HG02852 (cell line): Measurements from ENCODE around the gene DLG2.

Experiments used
- ATAC-seq: cut with Tn5 transposase; IDR thresholded peaks from one replicate; pipeline ENCODE4 v1.9.1; 2021; ENCODE audit warnings: mild to moderate bottlenecking, moderate library complexity; ENCODE audit not compliant: unreplicated experiment

DLG2 gene

DNA sequence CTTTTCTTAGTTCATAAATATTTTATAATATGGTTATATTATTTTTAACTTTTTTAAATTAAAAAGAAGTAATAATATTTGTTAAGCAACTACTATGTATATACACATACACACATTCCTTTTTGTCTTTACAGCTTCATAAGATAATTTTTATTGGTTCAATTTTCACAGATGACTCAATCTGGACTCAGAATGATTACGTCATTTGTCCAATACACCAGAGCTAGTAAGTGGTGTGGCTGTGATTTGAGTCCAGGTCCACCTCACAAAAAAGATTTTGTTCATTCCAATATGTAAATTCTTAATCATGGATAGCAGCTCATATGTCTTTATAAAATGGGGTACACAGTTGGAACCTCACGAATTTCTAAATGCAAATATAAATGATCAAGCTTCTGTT lies 1014.5 kb downstream of the DLG2 start:
- ATAC-seq = no peak

DNA sequence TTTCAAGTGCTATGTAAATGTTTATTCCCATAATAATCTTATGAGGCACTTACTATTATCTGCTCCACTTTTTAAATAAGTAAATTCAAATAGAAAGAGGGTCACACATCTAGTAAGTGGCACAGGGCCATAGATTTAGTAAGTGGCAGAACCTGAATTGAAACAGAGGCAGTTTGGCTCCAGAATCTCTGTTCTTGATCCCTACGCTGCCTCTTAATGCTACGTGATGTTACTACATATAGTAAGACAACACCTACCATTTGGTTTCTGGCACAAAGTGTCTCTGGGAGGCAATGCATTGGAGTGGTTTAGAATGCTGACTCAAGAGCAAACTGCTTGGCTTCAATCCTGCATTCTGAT lies 1018.3 kb downstream of the DLG2 start:
- no peak for ATAC-seq

GRCh38 chr11:84607975-84608836 lies 1018.9 kb downstream of the DLG2 start:
- no peak for ATAC-seq

DNA sequence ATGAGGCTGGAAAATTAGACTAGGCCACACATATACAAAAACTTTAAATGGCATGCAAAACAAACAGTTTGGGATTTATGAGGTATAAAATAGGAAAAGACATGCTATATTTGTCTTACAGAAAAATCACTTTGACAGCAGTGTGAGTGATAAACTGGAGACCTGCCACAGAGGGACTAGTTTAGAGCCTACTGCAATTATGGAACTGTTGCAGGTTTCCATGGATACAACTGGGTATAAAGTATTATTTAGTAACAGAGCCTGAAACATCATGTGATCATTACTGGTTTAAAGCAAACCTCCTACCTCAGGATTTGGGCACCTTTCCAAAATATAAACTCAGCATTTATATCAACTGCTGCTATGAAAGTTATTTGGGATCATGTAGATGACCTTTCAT lies 1032.5 kb downstream of the DLG2 start:
- no peak for ATAC-seq

- no peak for ATAC-seq
These were observed 1037.0 kb downstream of the DLG2 start for GRCh38 chr11:84590106-84590505.

DNA sequence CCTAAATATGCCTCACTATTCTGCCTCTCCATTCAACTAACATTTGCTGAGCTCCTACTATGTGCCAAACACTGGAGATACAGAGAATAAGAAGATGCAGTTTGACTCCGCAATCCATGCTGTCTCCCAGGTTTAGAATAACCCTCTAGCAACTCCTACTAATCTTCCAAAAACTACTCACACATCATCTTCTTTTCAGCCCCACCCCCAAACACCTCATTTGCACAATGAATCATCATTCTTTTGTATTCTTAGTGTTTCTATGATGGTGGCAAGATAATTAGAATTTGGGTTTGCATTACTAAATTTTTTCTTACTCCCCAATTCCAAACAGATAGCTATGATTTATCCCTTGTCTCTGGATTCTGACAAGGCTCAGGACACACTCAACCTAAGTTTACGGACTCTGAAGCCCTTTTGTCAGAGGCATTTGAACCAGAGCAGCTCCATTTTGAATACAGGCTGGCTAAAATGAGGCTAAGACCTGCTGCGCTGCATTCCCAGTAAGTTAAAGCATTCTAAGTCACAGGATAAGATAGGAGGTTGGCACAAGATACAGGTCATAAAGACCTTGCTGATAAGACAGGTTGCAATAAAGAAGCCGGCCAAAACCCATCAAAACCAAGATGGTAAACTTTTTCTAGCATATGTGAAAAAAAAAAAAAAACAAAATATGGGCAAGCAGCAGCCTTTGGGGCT lies 1038.9 kb downstream of the DLG2 start:
- no peak for ATAC-seq

GRCh38 chr11:84583106-84583505 lies 1044.0 kb downstream of the DLG2 start:
- ATAC-seq = no peak

DNA sequence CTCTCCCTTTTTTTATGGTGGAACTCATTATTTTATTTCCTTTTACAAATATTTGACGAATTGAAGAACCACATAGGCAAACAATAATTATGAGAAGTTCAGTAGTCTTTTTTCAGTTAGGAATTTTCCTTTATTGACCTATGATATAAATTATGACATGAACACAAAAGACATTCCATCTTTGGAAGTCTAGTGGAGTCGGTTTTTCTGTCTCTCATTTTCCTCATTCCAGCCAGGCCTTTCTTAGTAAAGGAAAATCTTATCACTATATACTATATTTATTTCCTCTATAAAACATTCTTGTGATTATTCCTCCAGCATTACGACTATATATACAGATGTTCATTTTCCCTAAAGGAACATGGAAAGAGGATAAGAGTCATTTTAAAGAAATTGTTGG lies 1046.1 kb downstream of the DLG2 start:
- no peak for ATAC-seq

DNA sequence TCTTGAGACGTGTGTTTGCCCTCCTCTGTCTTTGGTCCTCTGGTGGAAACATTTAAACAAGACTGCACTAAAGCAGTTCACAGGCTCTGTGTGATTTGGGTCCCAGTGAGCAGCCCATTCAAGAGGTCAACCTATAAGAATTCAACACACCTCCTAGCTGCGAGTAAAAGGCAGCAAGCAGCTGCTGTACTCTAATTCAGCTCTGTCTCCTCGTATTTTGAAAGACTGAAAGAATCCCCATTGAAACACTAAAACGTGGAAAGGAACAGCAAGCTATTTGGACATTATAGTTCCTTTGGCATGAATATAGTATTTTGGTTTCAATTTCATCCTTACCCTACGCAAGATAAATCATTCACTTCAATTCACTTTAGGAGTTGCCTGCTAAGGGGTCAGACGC lies 1046.7 kb downstream of the DLG2 start:
- no peak for ATAC-seq

DNA sequence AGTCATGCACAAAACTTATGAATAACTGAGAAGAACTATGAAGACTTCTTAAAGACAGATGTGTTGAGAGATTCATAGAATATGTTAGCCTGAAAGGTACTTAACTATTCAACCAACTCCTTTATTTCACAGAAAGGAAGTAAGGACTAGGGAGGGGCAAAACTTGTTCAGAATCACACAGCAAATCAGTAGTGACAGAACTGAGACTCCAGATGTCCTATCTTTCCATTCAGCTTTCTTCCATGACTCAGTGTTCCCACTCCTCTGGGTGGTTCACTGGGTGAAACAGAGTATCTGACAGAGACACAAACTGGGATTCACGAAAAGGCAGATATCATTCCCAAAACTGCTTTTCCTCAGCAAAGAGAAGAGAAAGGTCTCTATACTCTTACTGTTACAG lies 1053.3 kb downstream of the DLG2 start:
- no peak for ATAC-seq

DNA sequence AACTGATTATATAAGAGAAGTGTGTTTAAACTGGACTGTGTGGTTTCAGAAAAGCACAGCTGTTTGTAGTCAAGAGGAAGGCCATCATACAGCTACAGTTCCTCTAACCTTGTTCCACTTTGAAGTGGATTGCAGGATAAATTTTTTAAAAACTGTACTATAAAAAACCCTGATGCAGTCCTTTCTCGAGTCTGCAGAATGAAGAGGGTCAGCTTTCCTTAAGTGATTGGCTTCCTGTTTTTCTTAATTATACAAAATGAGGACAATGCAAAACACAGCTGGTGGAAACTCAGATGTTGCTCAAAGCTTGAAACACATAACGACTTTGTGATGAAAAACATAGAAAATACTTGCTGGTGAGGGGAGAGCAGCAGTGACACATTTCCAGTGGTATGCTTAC lies 1060.5 kb downstream of the DLG2 start:
- no peak for ATAC-seq

DNA sequence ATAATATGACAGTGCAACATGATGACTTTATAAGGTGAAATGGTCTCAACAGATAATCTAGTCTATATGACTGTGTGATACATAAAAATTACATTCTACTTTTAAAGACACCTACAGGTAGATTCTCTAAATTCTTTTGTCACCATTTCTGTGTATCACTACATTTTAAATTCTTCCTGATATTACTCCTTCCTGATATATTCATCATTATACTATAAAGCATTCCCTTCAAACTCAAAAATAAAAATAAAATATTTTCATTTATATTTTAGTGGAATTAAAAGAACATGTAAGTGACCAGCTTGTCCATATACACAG lies 1062.3 kb downstream of the DLG2 start:
- no peak for ATAC-seq

DNA sequence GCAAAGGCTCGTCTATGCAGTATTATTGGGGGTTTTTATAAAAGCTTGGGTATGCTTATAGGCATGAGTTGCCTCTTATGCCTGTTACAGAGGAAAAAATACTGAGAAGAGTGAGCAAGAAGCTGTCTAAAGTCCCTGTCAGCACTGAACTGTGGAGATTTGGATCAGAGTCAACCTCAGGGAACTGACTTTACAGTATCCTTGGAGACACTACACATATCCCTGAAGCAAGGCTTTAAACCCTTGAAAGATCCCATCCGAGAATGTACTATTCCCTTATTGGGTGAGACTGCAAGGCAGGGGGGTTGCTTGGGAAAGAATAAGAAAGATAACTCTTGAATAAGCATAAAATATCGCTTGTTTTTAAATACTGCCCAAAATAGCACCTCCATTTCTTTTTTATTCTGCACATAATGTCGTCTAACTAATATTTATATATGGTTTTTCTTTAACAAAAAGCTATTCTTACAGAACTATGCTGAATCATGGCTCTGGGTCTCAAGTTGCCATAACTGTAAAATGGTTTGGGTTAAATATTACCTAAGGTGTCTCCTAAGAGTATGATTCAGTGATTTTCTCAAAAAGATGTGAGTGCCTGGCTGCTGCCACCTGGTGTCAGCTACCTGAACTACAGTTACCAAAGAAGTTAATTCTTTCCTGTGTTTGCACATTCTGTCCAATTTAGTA lies 1062.8 kb downstream of the DLG2 start:
- ATAC-seq = peak; percentile 83

GRCh38 chr11:84563356-84563755 lies 1063.8 kb downstream of the DLG2 start:
- no peak for ATAC-seq

- no peak for ATAC-seq
These were observed 1066.9 kb downstream of the DLG2 start for GRCh38 chr11:84560206-84560605.

GRCh38 chr11:84558085-84558905 lies 1068.8 kb downstream of the DLG2 start:
- ATAC-seq = peak; percentile 97

- ATAC-seq = no peak
These were observed 1074.4 kb downstream of the DLG2 start for GRCh38 chr11:84552791-84553190.

- ATAC-seq = peak; percentile 93
These were observed 1077.9 kb downstream of the DLG2 start for GRCh38 chr11:84549217-84549616.

DNA sequence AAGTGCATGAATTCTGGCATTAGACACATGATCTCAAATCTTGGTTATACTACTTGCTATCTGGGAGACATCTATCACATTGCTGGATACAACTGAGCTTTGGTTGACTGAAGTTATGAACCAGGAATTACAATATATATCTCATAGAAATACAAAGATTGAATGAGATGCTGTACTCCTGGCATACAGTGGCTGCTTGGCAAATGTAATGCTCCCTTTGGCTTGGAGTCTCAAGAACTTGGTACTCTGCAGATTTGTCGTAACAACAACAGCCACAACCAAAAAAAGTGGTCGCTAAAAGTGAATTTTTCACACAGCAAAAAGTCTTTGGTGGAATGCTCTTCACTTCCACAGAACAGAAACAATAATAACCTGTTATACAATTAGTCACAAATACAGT lies 1082.6 kb downstream of the DLG2 start:
- no peak for ATAC-seq

DNA sequence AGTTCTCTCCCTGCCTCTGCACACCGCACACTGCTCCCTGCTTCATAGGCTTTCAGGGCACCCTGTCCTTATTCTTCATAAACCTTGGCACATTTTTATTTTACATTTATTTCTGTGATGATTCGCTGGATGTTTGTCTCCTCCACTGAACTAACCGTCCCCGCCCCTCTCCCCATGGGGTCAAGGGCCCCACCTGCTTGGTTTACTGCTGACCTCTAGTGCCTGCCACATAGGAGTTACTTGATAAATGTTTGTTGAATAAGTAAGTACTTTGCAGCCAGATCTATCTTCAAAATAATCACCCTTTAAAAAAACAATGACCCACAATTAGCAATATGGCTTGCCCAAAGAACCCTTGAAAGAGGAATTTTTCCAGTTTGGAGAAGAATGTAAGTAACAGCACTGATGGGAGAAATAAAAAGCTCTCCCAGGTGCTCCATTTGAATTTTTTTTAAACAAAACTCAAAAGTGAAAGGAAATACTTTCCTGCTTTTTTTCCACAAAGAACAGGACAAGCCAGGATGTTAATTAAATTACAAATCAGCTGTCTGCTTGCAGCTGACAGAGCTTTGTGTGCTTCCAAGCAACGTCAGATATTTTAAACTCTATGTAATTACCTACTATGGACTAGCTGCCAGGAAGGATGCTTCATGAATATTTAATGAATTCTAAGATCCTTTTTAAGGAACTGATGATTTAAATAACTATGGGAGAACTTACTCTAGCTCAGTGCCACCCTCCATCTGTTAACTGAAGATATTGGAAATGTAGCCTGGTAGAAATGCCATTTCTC lies 1083.6 kb downstream of the DLG2 start:
- no peak for ATAC-seq
